SHP77 (cell line): ENCODE measurements around the gene ABHD8.
A peak's percentile ranks its signal among the peaks of the same experiment; 100 is the strongest.

Experiments used
- DNase-seq, 2 experiments: peaks; one replicate each; lab custom pipeline; 2025; lab: John Stamatoyannopoulos, UW

The ABHD8 gene

DNA sequence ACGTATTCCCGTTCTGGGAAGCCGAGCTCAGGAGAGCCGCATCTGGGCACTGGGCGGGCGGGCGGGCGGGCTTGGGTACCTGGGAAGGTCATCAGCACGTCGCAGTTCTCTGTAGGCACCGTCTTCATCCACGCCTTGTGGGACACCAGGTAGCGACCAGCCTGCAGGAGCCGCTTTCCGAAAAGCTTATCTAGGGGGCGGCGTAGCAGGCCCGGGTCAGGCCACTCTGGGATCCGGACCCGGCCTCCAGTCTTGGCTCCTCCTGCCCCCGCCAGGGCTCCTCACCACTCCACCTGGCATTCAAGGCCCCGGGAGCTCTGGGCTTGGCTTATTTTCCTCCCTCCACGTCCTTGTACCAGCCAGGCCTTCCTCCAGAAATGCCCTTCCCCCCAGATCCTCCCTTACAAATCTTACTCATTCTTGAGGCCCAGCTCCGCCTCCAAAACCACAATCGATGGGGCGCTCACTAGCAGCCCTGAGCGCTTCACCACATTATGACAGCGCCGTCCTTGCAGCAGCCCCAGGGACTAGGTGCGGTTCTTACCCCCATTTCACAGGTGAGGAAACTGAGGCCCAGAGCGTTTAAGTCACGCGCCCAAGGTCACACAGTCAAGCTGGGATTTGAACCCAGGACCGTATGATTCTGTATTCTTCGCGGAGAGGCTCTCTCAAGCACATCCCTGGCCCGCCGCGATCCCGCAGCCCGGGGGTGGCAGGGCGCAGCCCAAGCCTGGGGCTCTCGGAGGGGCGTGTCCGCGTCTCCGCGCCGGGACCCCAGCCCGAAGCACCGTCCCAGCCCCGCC is 30.6 kb upstream of the ABHD8 start:
- peak in 1 of 2 experiments; percentile 26 for DNase-seq

DNA sequence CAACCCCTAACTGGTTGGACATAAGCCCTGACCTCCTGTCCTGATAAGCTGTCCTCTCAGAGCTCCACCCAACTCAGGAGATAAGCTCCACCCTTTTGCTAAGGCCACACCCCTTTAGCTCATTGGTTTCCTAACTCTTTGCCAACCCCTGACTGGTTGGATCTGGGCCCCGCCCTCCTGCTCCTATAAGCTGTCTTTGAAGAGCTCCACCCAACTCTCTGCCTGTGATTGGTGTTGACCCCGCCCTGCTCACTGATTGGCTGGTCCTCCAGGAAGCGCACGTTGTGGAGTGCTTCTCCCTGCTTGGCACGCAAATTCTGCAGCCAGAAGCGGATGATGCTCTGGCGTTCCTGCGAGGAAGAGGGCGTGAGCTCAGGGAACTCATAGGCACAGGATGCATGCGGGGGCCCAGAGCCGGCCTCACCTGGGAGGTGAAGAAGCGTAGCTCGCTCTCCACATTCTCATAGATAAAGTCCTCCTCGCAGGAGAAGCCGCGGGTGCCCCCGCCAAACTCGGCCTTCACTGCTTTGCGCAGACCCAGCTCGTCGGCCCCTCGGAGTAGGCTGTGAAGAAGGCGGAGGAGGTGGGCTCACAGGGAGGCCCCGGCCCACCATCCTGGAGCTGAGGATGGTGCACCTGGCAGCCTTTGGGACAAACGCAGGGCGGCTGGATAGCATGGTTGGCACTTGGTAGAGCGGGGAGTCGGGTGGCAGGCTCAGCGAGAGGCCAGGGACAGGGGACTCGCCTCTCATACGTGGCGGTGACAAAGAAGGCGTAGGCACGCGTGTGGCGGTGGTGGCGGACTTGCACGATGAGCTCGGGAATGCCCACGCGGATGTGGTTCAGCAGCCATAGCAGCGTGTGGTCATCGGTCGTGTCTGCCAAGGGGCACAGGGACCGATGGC is 29.7 kb upstream of the ABHD8 start:
- DNase-seq = peak; percentile 99 to 100

GRCh38 chr19:17332360-17332676 is 29.1 kb upstream of the ABHD8 start:
- no peak for DNase-seq

GRCh38 chr19:17331045-17331558 is 27.9 kb upstream of the ABHD8 start:
- DNase-seq = no peak

DNA sequence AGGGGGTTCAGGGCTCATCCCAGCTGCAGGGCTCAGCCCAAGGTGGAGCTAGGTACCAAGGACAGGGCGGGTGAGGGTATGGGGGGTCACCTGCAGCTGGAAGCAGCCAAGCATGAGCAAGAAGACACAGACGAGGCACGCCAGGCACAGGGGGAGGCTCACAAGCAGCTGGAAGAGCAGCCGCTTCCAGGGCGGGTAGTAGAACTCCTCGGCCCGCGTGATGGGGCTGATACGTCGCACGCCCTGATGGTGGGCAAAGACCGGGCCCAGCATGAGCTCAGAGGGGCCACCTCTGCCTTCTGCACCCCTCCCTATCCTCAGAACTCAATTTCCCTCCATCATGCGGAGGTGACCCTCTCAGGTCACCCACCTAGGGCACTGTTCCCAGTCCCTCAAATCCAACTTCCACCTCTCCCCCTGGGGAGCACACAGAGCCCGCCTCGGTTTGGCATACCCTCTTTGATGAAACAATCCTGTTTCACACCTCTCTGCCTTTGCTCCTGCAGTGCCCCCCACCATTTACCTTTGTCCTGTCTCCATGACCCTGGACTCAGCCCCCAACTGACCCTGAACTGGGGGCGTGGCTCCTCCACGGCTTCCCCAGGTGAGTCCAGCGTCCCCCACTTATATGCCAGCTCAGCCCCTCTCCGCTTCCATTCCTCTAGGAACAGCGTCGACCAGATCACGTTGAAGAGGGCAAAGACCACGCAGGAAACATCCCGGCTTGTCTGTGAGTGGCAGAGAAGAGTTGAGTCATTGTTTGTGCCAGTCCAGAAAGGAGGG is 27.2 kb upstream of the ABHD8 start:
- no peak for DNase-seq

- DNase-seq = no peak
These were observed 26.4 kb upstream of the ABHD8 start for GRCh38 chr19:17329366-17330261.

DNA sequence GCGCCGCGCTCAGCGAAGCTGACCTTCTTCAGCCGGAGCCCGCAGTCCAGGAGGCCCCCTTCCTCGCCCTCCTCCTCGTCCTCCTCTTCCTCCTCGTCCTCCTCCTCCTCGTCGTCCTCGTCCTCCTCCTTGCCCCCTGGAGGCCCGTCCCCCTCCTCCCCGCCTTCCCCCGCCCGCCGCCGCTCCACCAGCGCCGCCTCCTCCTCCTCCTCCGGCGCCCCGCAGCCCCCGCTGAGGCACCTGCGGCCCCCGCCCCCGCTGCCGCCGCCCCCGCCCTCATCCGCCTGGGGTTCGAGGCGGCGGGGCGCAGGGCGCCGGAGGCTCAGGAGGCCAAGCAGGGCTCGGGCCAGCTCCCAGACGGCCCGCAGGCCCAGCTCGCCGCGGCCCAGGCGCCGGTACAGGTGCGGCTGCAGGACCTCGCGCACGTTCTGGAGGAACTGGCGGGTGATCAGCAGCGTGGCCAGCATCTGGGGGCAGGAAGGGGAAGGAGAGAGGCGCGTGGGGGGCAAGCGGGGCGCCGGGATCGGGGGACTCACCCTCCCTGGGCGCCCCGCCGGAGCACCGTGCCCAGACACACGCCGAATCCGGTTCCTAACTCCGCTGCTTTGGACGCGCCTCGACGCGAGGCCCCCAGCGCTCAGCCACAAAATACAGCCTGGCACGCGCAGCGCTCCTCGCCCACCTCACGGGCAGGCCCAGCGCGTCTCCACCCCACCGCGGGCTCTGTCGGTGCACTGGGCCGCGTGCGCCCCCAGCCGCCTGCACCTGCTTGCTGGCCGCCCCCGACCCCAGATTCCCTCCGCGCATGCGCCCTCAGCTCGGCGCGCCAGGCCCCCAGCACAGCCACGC is 25.5 kb upstream of the ABHD8 start:
- DNase-seq = no peak

DNA sequence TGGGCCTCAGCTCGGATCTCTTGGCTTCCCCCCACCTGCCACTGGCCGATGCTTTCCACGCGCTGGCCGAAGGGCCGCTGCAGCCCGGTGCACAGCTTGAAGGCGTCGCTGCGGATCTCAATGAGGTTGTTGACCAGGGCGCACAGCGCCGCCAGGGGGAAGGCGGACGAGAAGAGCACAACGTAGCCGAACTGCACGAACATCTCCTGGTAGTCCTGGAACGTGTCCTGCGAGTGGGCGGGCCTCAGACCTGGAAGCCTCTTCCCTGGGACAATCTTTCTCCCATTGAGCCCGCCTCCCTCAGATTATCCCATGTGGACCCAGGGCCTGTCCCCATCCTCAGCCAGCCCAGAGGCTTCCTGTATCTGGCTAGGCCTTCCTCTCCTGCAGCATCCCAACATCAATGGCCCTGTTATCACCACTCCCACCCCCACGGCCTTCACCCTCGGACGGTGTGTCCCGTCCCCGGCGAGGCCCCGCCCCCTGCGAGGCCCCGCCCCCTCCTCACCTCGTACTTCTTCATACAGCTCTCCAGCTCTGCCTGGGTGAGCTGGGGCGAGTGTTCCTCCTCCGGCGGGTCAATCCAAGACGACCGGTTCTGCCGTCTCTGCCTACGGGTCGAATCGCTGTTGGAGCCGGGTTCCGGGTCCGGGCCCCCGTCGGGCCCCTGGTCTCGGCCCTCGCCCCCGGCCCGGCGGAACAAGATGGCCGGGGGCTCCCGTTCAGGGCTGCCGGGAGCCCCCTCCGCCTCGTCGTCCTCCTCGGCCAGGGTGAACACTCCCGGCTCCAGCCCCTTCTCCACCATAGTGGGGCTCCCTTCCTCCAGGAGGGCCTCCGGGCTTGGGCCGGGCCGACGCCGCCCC is 24.7 kb upstream of the ABHD8 start:
- DNase-seq = no peak

DNA sequence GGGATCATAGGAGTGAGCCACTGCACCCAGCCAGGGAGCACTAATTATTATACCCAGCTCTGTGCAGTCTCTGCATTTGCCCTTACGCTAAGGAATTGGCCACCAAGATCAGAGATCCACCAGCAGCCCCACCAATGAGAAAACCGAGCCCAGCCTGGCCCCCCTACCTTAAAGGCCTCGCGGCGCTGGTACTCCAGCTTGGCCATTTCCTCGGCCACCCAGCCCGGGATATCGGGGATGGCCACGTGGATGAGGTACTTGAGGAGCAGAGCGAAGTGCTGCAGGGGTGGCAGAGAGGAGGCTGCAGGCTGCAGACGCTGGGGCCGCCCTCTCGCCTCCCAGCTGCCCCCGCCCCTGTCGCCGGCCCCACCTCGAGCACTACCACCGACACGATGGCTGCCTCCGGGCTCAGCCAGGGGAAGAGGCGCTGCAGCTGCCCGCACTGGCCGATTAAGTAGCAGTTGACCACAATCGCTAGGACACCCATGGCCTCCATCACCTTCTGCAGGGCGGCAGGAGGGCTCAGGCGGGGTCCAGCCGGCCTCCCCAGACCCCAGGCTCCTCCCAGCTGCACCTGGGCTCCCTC is 23.9 kb upstream of the ABHD8 start:
- DNase-seq = no peak

DNA sequence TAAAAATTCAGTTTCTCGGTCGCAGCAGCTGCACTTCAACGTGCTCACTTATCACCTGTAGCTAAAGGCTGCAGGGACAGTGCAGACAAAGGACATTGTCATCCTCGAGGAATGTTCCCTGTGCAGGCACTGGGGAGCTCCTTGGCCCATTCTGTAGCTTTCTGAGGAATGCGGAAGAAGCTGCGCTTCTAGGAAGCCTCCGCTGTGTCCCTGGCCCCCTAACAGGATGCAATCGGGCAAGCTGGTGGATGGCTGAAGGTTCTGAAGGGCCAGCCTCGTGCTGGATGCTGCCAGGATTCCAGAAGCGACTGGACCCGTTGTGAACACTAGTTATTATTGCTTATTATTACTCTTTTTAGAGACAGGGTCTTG is 23.4 kb upstream of the ABHD8 start:
- no peak for DNase-seq

DNA sequence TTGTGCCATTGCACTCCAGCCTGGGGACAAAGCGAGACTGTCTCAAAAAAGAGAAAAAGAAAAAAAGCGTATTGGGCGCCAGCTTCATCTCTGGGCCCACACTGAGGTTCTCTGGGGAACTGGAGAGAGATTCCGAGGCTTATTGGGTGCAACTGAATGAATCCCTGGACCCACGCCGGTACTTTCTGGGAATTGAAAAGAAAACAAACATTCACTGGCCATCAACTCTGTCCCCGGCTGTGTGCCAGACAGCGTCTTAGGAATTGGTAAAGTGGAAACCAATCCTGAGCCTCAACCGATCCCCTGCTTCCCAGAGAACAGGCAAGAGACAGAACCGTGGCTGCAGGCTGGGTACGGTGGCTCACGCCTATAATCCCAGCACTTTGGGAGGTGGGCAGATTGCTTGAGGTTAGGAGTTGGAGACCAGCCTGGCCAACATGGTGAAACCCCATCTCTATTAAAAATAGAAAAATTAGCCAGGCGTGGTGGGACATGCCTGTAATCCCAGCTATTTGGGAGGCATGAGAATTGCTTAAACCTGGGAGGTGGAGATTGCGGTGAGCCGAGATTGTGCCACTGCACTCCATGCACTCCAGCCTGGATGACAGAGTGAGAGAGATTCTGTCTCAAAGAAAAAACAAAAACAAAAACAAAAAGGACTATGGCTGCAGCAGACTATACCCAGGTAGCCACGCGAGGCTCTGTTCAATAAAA is 22.8 kb upstream of the ABHD8 start:
- DNase-seq = no peak

- no peak for DNase-seq
These were observed 21.9 kb upstream of the ABHD8 start for GRCh38 chr19:17325133-17325532.

- DNase-seq = no peak
These were observed 21.3 kb upstream of the ABHD8 start for GRCh38 chr19:17324357-17325114.

- no peak for DNase-seq
These were observed 20.7 kb upstream of the ABHD8 start for GRCh38 chr19:17323964-17324332.

GRCh38 chr19:17323300-17323963 is 20.2 kb upstream of the ABHD8 start:
- DNase-seq = no peak

GRCh38 chr19:17322854-17323253 is 19.6 kb upstream of the ABHD8 start:
- no peak for DNase-seq
